Uterus (tissue), 2 donors: ENCODE results near the gene SPATA46.

Source experiments
- CTCF ChIP-seq, 4 experiments: fragments of 200-600 bp in 2 of 4; fragments of 450-650 bp in 2 of 4; sonication (generic) in 2 of 4; IDR thresholded peaks; one replicate each; pipeline ENCODE4 v1.5.1; 2016 to 2019; ENCODE audit warnings: antibody characterized with exemption in 4 of 4, mild to moderate bottlenecking in 2 of 4, moderate library complexity in 1 of 4
- POLR2A ChIP-seq, 2 donors: fragments of 450-650 bp; IDR thresholded peaks; one replicate each; pipeline ENCODE4 v1.6.1; 2016; ENCODE audit warnings: antibody characterized with exemption in 2 of 2, mild to moderate bottlenecking in 1 of 2, moderate library complexity in 1 of 2

GRCh38 chr1:162370721-162371120, 5.9 kb downstream of the SPATA46 start:
- no peak for TF ChIP-seq CTCF (IDR thresholded peaks at IDR 0.05)
- no peak for TF ChIP-seq POLR2A (IDR thresholded peaks at IDR 0.05)
